ENCODE measurements around the gene NSFL1C.
A peak's percentile ranks its signal among the peaks of the same experiment; 100 is the strongest.

NSFL1C gene

DNA sequence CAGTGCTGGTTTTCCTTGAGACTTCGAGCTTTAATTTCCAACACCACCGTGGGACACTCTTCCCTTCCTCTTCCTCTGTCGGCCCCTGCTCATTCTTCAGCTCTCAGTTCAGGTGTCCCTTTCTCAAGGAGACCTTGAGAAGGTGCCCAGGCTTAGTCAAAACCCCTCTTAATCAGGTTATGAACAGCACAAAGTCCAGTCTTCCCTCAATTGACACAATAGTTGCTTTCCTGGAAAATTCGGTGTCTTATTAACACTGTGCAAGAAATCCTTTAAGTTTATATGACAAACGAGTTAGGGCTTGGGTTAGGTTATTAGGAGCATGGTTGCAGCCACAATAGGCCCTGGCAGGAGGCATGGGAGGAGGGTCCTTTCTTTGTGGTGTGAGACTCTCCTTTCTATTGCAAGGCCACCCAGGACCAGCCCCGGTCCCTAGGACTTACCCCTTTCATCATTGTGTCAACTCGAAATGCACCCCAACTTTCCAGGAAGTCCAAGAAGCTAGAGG is 1.5 kb upstream of the NSFL1C start:
- in situ Hi-C loops (cut with HindIII; ENCODE audit: low sequenced_read_pairs): no loop called here
- no peak for DNase-seq (ENCODE audit: low read depth, low spot score)
- TF ChIP-seq, protein P1, sequence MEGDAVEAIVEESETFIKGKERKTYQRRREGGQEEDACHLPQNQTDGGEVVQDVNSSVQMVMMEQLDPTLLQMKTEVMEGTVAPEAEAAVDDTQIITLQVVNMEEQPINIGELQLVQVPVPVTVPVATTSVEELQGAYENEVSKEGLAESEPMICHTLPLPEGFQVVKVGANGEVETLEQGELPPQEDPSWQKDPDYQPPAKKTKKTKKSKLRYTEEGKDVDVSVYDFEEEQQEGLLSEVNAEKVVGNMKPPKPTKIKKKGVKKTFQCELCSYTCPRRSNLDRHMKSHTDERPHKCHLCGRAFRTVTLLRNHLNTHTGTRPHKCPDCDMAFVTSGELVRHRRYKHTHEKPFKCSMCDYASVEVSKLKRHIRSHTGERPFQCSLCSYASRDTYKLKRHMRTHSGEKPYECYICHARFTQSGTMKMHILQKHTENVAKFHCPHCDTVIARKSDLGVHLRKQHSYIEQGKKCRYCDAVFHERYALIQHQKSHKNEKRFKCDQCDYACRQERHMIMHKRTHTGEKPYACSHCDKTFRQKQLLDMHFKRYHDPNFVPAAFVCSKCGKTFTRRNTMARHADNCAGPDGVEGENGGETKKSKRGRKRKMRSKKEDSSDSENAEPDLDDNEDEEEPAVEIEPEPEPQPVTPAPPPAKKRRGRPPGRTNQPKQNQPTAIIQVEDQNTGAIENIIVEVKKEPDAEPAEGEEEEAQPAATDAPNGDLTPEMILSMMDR (IDR thresholded peaks at IDR 0.05; ENCODE audit: low read depth, low read length): no peak
- H3K4me3 ChIP-seq (ENCODE audit: low read depth, low read length): no peak overlapping the region

DNA sequence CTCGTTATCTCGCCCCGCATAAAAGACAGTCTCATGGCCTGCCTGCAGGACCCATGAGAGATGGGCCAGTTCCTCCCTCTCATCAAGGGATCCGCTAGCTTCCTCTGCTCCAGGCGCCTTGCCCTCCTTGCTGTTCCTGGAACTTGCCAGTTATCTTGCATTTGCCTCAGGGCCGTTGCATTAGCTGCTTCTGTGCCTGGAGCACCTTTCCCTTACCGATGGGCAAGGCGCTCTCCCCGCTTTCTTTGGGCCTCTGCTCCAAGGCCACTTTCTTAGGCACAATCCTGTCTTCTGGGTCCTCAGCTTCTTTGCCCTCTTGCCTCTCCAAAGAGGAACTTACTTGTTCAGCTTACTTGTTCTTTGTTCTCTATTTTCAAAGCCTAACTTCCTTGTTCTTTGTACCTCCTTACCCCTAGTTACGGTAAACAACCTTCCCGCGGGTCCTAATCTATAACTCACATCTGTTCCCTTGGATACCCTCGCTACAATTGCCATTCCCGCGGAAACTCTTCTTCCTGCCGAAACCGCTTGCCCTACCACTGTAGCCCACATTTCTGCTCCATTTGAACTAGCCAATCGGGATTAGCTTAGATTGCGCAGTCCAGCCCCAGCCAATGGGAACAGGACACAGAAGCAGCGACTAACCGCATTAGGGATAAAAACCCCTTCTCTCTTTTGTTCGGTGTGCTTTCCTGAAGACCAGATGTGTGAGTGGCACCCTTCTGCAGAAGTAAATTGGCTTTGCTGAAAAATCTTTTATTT is 887 bp upstream of the NSFL1C start:
- TF ChIP-seq, protein P1 (IDR thresholded peaks at IDR 0.05; ENCODE audit: low read depth, low read length): no peak

DNA sequence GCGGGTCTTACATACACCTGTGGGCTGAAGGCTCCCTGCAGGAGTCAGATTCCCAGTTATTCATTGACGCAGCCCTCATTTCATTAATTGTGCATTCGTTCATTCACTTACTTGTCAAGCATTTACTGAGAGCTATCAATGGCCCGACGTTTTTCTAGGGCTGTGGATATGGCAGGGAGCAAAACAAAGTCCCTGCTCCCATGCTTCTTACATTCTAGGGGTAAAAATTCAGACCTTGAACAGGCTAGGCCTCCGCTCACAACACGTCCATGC is 369 bp upstream of the NSFL1C start:
- no peak overlapping the region for H3K4me3 ChIP-seq (ENCODE audit: low read depth, low read length)
- no peak for DNase-seq (ENCODE audit: low read depth, low spot score)
- TF ChIP-seq, protein P1 (IDR thresholded peaks at IDR 0.05; ENCODE audit: low read depth, low read length): no peak
- in situ Hi-C loops (cut with HindIII; ENCODE audit: low sequenced_read_pairs): no loop called here

More for the DNA sequence above, 887 bp upstream of the NSFL1C start:
- no peak for DNase-seq (ENCODE audit: low read depth, low spot score)
- H3K4me3 ChIP-seq (ENCODE audit: low read depth, low read length): no peak overlapping the region
- in situ Hi-C loops (cut with HindIII; ENCODE audit: low sequenced_read_pairs): no loop called here

DNA sequence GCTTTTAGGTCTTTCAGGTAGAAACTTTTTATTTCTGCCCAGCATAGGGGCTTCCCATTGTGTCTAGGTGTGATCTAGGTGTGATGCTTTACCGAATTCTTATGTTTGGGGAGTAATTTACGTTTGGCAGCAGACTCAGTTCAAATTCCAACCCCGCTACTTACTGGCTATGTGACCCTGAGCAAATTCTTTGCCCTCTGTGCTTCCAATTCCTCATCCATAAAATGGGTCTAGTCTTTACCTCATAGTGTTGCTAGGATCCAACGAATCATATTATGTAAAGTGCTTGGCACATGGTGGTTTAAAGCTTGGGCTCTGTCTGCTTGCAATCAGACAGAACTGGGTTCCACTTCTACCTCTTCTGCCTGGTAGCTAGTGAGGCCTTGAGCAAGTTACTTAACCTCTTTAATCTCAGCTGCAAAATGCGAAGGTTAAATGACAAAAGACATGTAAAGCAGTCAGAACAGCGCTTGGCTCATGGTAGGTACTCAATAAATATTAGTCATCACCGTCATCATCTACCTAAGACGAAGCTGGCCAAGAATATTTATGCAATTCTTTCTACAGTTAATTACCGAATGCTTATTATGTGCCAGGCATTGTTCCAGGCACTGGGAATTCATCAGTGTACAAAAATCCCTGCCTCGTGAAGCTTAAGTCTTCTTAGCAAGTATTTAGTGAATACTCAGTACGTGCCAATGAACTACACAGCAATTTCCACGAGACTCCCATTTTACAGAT is 1.0 kb downstream of the NSFL1C start:
- in situ Hi-C loops (cut with HindIII; ENCODE audit: low sequenced_read_pairs): no loop called here

DNA sequence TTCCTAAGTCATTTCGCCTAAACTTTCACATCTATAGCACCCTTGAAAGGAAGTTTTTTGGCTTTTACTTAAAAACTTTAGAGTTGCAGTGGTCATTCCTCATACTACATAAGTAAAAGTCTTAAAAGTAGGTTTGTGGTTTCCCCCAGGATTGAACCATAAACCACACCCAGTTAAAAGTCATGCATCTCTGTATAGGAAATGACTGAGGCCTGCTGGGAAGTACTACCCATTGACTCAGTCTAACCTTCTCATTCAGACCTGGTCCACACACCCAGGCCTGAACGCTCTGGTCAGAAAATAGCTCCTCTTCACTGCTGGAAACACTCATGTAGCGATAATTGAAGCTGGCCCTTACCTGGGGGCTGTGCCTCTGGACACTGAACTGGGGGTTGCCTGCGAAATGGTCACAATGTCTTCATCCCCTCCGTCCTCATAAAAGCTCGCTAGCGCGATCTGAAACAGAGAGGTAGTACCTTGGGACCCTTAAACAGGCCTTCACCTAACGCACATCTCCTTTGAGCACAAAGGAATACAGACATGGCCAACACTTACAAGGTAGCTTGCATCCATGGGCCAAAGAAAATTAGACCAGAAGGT is 2.6 kb downstream of the NSFL1C start:
- TF ChIP-seq, protein P1 (IDR thresholded peaks at IDR 0.05; ENCODE audit: low read depth, low read length): no peak
- in situ Hi-C loops (cut with HindIII; ENCODE audit: low sequenced_read_pairs): no loop called here
- no peak overlapping the region for H3K4me3 ChIP-seq (ENCODE audit: low read depth, low read length)
- DNase-seq (ENCODE audit: low read depth, low spot score): no peak

More for the DNA sequence above, 1.0 kb downstream of the NSFL1C start:
- peak overlapping the region; percentile 76 for H3K4me3 ChIP-seq (ENCODE audit: low read depth, low read length)
- TF ChIP-seq, protein P1 (IDR thresholded peaks at IDR 0.05; ENCODE audit: low read depth, low read length): no peak
- peak; percentile 28 for DNase-seq (ENCODE audit: low read depth, low spot score)

DNA sequence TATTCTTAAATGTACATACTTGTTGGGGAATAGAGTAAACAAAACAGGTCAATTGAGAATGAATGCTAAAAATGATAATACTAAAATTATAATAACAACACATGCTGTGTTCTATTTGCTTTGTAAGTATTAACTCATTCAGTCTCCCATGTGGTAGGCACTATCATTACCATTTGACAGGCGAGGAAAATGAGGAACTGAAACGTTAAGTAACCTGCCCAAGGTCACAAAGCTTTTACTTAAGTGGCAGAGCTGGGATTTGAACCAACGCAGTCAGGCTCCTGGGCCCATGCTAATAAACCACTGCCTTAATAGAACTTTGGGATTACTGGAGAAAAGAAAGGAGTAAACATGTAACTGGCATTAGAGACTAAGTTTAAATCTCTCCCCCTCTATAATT is 3.8 kb downstream of the NSFL1C start:
- in situ Hi-C loops (cut with HindIII; ENCODE audit: low sequenced_read_pairs): no loop called here
- DNase-seq (ENCODE audit: low read depth, low spot score): no peak
- no peak overlapping the region for H3K4me3 ChIP-seq (ENCODE audit: low read depth, low read length)
- TF ChIP-seq, protein P1 (IDR thresholded peaks at IDR 0.05; ENCODE audit: low read depth, low read length): no peak

All from astrocyte of the spinal cord (primary cell).